Fibroblast of mammary gland (primary cell): ENCODE data around the gene NCDN.
A peak's percentile ranks its signal among the peaks of the same experiment; 100 is the strongest.

ENCODE experiments used
- DNase-seq: peaks from one replicate; pipeline ENCODE4 v3.0.0-alpha.2; 2010; ENCODE audit warnings: low read depth
- H3K4me3 ChIP-seq: 2 replicates; pipeline ENCODE4 v1.5.1; 2011; ENCODE audit warnings: low read depth, mild to moderate bottlenecking, low read length, moderate library complexity; ENCODE audit not compliant: control insufficient read depth
- TF ChIP-seq, protein P1 (sequence below): conservative IDR thresholded peaks from 2 replicates; pipeline ENCODE4 v1.5.1; 2011; ENCODE audit warnings: low read depth, low read length, inconsistent platforms; ENCODE audit not compliant: control insufficient read depth, insufficient read depth

NCDN gene

GRCh38 chr1:35564037-35564883 lies 6.7 kb downstream of the NCDN start:
- TF ChIP-seq, protein P1, sequence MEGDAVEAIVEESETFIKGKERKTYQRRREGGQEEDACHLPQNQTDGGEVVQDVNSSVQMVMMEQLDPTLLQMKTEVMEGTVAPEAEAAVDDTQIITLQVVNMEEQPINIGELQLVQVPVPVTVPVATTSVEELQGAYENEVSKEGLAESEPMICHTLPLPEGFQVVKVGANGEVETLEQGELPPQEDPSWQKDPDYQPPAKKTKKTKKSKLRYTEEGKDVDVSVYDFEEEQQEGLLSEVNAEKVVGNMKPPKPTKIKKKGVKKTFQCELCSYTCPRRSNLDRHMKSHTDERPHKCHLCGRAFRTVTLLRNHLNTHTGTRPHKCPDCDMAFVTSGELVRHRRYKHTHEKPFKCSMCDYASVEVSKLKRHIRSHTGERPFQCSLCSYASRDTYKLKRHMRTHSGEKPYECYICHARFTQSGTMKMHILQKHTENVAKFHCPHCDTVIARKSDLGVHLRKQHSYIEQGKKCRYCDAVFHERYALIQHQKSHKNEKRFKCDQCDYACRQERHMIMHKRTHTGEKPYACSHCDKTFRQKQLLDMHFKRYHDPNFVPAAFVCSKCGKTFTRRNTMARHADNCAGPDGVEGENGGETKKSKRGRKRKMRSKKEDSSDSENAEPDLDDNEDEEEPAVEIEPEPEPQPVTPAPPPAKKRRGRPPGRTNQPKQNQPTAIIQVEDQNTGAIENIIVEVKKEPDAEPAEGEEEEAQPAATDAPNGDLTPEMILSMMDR, result peak; percentile 92
- H3K4me3 ChIP-seq, result no peak overlapping the region
- DNase-seq, result peak; percentile 84

DNA sequence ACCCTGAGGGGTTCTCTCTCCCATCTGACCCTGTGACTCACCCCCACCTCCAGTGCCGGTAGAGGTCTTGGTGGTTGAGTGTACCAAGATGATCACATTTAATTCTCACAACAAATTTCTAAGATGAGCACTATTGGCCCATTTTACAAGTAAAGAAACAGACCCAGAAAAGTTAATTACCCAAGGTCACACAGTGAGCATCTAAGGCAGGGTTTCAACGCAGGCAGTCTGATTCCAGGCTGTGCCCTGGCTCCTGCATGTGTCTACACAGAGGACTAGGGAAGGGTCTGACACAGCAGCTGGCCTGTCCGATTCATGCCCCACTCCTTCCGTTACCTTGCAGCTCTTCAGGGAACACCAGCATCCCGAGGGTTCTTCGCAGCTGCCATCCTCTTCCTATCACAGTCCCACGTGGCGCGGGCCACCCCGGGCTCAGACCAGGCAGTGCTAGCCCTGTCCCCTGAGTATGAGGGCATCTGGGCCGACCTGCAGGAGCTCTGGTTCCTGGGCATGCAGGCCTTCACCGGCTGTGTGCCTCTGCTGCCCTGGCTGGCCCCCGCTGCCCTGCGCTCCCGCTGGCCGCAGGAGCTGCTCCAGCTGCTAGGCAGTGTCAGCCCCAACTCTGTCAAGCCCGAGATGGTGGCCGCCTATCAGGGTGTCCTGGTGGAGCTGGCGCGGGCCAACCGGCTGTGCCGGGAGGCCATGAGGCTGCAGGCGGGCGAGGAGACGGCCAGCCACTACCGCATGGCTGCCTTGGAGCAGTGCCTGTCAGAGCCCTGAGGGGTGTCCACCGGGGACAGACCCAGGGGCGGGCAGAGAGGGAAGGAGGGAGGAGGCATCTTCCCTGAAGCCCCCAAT lies 7.5 kb downstream of the NCDN start:
- TF ChIP-seq, protein P1, result no peak
- no peak overlapping the region for H3K4me3 ChIP-seq
- no peak for DNase-seq

DNA sequence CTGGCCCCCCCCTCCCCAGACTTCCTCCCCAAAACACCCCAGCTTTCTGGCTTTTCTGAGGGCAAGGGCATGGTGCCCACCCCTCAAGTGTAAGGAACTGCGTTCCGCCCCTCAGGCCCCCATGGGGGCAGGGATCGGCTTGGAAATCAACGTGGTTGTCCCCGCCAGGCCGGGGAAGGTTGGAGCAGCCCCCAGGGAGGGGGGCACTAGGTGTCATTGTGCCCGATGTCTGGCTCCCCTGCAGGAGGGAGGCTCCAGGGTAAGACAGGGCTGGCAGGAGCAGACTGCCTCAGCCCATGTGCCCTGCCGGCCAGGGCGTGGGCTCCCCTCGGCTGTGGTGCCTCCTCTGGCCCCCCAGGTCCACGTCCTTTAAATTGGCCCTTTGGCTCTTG lies 8.1 kb downstream of the NCDN start:
- TF ChIP-seq, protein P1, result no peak
- DNase-seq, result no peak

DNA sequence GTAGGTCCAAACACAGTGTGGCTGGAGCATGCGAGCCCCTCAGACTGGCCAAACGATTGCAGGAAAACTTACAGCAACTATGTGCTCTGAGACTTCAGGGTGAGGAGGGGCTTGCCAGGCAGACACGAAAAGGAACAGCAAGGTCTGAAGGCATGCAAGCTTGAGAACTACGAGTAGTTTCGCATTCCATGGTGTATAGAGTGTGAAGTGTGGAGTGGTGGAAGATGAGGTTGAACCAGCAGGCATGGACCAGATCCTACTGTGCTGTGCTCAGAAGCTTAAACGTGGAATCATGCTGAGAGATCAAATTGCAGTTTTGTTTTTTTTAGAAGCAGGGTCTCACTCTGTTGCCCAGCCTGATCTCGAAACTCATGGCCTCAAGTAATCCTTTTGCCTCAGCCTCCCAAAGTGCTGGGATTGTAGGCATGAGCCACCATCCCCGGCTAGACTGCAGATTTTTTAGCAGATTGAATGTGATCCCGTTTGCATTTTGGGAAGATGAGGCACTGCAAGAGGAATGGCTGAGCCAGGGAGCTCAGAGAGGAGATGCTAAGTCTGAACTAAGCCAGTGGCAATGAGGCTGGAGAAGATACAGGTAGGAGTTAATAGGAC lies 10.5 kb downstream of the NCDN start:
- TF ChIP-seq, protein P1, result no peak
- H3K4me3 ChIP-seq, result no peak overlapping the region
- DNase-seq, result no peak

More for the DNA sequence above, 8.1 kb downstream of the NCDN start:
- no peak overlapping the region for H3K4me3 ChIP-seq

GRCh38 chr1:35568975-35569395 lies 11.4 kb downstream of the NCDN start:
- TF ChIP-seq, protein P1, result peak; percentile 94
- peak; percentile 71 for DNase-seq
- H3K4me3 ChIP-seq, result no peak overlapping the region

- H3K4me3 ChIP-seq, result no peak overlapping the region
- TF ChIP-seq, protein P1, result no peak
- DNase-seq, result peak; percentile 70
These were observed 12.3 kb downstream of the NCDN start for GRCh38 chr1:35569936-35570335.
